IMR-90 (cell line): ENCODE data around the gene ZNF175. TPM values are rescaled to one million over a fixed set of nuclear protein-coding genes. Genes with fewer than 3 reads are reported as not detected.

Source experiments
- ATAC-seq: fragments of 200-7000 bp; cut with Tn5 transposase; 2 replicates; pipeline ENCODE4 v1.9.1; 2020; ENCODE audit warnings: low read depth, mild to moderate bottlenecking, moderate library complexity
- Bru-seq: library from RNA; stranded (reverse); fragments of 400-500 nt; gene quantifications from one replicate; lab custom pipeline; 2021; lab: Mats Ljungman, UMichigan
- BruChase-seq, 2 experiments: library from RNA; stranded (reverse); fragments of 400-500 nt; gene quantifications; one replicate each; lab custom pipeline; 2021; lab: Mats Ljungman, UMichigan
- BruUV-seq: library from RNA; stranded (reverse); fragments of 400-500 nt; replicated peaks from 2 replicates; lab custom pipeline; 2021; lab: Mats Ljungman, UMichigan
- CTCF ChIA-PET: fragments of 300-600 bp; formaldehyde crosslinking; extraction: SDS; loops from one replicate; lab custom pipeline; 2021; ENCODE audit warnings: antibody characterized with exemption; lab: Yijun Ruan, JAX
- POLR2A ChIA-PET: fragments of 300-600 bp; sonication (Branson Sonifier 250); formaldehyde crosslinking; loops from one replicate; lab custom pipeline; 2022; ENCODE audit warnings: antibody characterized with exemption; ENCODE audit not compliant: unreplicated experiment; lab: Charles Lee
- DNase-seq: peaks from one replicate; pipeline ENCODE4 v3.0.0; 2013
- H2AFZ ChIP-seq: replicated peaks from 2 replicates; pipeline ENCODE3; 2013; ENCODE audit warnings: low read length, mild to moderate bottlenecking; ENCODE audit not compliant: poor library complexity
- H2AK5ac ChIP-seq: 2 replicates; pipeline ENCODE4 v1.6.1; 2013; ENCODE audit warnings: low read depth, low read length, inconsistent platforms
- H2AK9ac ChIP-seq: replicated peaks from 2 replicates; pipeline ENCODE3; 2013; ENCODE audit warnings: mild to moderate bottlenecking, low read depth, low read length, moderate library complexity; ENCODE audit not compliant: poor library complexity
- H2BK120ac ChIP-seq: 2 replicates; pipeline ENCODE4 v1.6.1; 2013; ENCODE audit warnings: low read depth, low read length, inconsistent platforms
- H2BK15ac ChIP-seq: 3 replicates; pipeline ENCODE4 v1.6.1; 2013; ENCODE audit warnings: low read depth, low read length, inconsistent platforms
- H2BK20ac ChIP-seq: 2 replicates; pipeline ENCODE4 v1.6.1; 2013; ENCODE audit warnings: low read depth, mild to moderate bottlenecking, inconsistent platforms, low read length, moderate library complexity
- H2BK5ac ChIP-seq: 2 replicates; pipeline ENCODE4 v1.6.1; 2013; ENCODE audit warnings: mild to moderate bottlenecking, low read depth, low read length, inconsistent platforms; ENCODE audit not compliant: poor library complexity, severe bottlenecking
- H3K14ac ChIP-seq: replicated peaks from 2 replicates; pipeline ENCODE4 v1.6.1; 2013; ENCODE audit warnings: low read depth, low read length, inconsistent platforms
- H3K18ac ChIP-seq: 2 replicates; pipeline ENCODE4 v1.6.1; 2013; ENCODE audit warnings: low read depth, low read length, control low read depth
- H3K23ac ChIP-seq: 2 replicates; pipeline ENCODE4 v1.6.1; 2013; ENCODE audit warnings: low read depth, low read length, inconsistent platforms
- H3K27ac ChIP-seq: 2 replicates; pipeline ENCODE4 v1.5.1; 2013; ENCODE audit warnings: mild to moderate bottlenecking, control low read depth, low read length; ENCODE audit not compliant: insufficient read depth
- H3K27me3 ChIP-seq: 2 replicates; pipeline ENCODE4 v1.6.1; 2013; ENCODE audit warnings: low read length; ENCODE audit not compliant: control insufficient read depth, insufficient read depth
- H3K36me3 ChIP-seq: 2 replicates; pipeline ENCODE4 v1.6.1; 2013; ENCODE audit warnings: low read length, mixed read lengths; ENCODE audit not compliant: control insufficient read depth, insufficient read depth
- H3K4ac ChIP-seq: 2 replicates; pipeline ENCODE4 v1.6.1; 2013; ENCODE audit warnings: low read depth, low read length, inconsistent platforms
- H3K4me1 ChIP-seq: 2 replicates; pipeline ENCODE4 v1.6.1; 2013; ENCODE audit warnings: low read length, mixed read lengths; ENCODE audit not compliant: control insufficient read depth, insufficient read depth
- H3K4me2 ChIP-seq: 2 replicates; pipeline ENCODE4 v1.6.1; 2013; ENCODE audit warnings: low read depth, mild to moderate bottlenecking, control low read depth, low read length, moderate library complexity
- H3K4me3 ChIP-seq: 2 replicates; pipeline ENCODE4 v1.5.1; 2013; ENCODE audit warnings: low read depth, mild to moderate bottlenecking, control low read depth, low read length, moderate library complexity; ENCODE audit not compliant: insufficient read depth
- H3K56ac ChIP-seq: 2 replicates; pipeline ENCODE4 v1.6.1; 2013; ENCODE audit warnings: low read length, inconsistent platforms; ENCODE audit not compliant: insufficient read depth; ENCODE audit errors: extremely low read depth
- H3K79me1 ChIP-seq, 2 experiments: 2 replicates each; pipeline ENCODE4 v1.6.1; 2013; ENCODE audit warnings: low read length in 2 of 2, inconsistent platforms in 1 of 2, low read depth in 1 of 2
- H3K9ac ChIP-seq: 2 replicates; pipeline ENCODE4 v1.6.1; 2013; ENCODE audit warnings: low read depth, low read length, control low read depth
- H3K9me1 ChIP-seq: 2 replicates; pipeline ENCODE4 v1.6.1; 2013; ENCODE audit warnings: low read length, inconsistent platforms; ENCODE audit not compliant: insufficient read depth
- H3K9me3 ChIP-seq: 2 replicates; pipeline ENCODE4 v1.6.1; 2013; ENCODE audit warnings: low read length; ENCODE audit not compliant: control insufficient read depth, insufficient read depth
- H4K20me1 ChIP-seq: 2 replicates; pipeline ENCODE4 v1.6.1; 2013; ENCODE audit warnings: low read length, inconsistent platforms; ENCODE audit not compliant: insufficient read depth
- H4K5ac ChIP-seq: 2 replicates; pipeline ENCODE4 v1.6.1; 2013; ENCODE audit warnings: mild to moderate bottlenecking, low read depth, low read length, control low read depth
- H4K8ac ChIP-seq, 2 experiments: 2 replicates each; pipeline ENCODE4 v1.6.1; 2013; ENCODE audit warnings: low read depth in 2 of 2, low read length in 2 of 2, control low read depth in 1 of 2, inconsistent platforms in 1 of 2
- H4K91ac ChIP-seq: 2 replicates; pipeline ENCODE4 v1.6.1; 2013; ENCODE audit warnings: low read depth, low read length, inconsistent platforms; ENCODE audit not compliant: insufficient read depth
- BHLHE40 ChIP-seq: fragments of 150-350 bp; IDR thresholded peaks from 2 replicates; pipeline ENCODE4 v1.6.1; 2016; ENCODE audit warnings: mild to moderate bottlenecking, low read depth, low read length
- MAZ ChIP-seq: IDR thresholded peaks from 2 replicates; pipeline ENCODE4 v1.6.1; 2012; ENCODE audit warnings: low read depth, mild to moderate bottlenecking, low read length, improper control_type of control experiment, moderate library complexity, borderline replicate concordance
- MXI1 ChIP-seq: IDR thresholded peaks from 2 replicates; pipeline ENCODE4 v1.6.1; 2012; ENCODE audit warnings: low read depth, mild to moderate bottlenecking, low read length, moderate library complexity, borderline replicate concordance
- POLR2A ChIP-seq: IDR thresholded peaks from 2 replicates; pipeline ENCODE4 v1.6.1; 2012; ENCODE audit warnings: mild to moderate bottlenecking, low read depth, low read length
- WGBS, 2 experiments: methylation state at CpG; one replicate each; pipeline versions ENCODE4 v1.1.5 to v1.1.7; 2013; ENCODE audit warnings: missing lambda C conversion rate in 2 of 2; ENCODE audit not compliant: insufficient read length in 1 of 2; ENCODE audit errors: extremely low coverage in 2 of 2; 5-methylcytosine and 5-hydroxymethylcytosine counted together
- dilution Hi-C: fragments of 300-500 bp; cut with HindIII; formaldehyde crosslinking; loops from one replicate; pipeline ENCODE4 v1.14.3; 2018; ENCODE audit warnings: low sequenced_read_pairs; ENCODE audit not compliant: unreplicated experiment
- in situ Hi-C: fragments of 300-500 bp; cut with MboI; formaldehyde crosslinking; loops from 3 replicates; pipeline ENCODE4 v1.14.3; 2019; ENCODE audit warnings: low sequenced_read_pairs, inconsistent platforms, mixed read lengths
- intact Hi-C: fragments of 100-400 bp; cut with micrococcal nuclease; formaldehyde crosslinking; loops from 2 replicates; pipeline ENCODE4 v1.10.0; 2022
- long read RNA-seq: library from polyadenylated mRNA; unstranded; transcript quantifications from one replicate; pipeline ENCODE4 v2.0.0, GENCODE V29; 2021; ENCODE audit not compliant: unreplicated experiment
- polyA plus RNA-seq, 3 experiments: library from polyadenylated mRNA; depleted of rRNA; stranded (reverse); fragments of >200 nt; gene quantifications; 2 replicates each; pipeline ENCODE4 v1.2.3, GENCODE V29; 2012; ENCODE audit warnings: low replicate concordance in 1 of 3
- total RNA-seq: library from RNA; depleted of rRNA; stranded (reverse); fragments of >200 nt; gene quantifications from 2 replicates; pipeline ENCODE4 v1.2.3, GENCODE V29; 2012; rRNA removed
- TF ChIP-seq, protein P1 (sequence below): fragments of 150-350 bp; IDR thresholded peaks from 2 replicates; pipeline ENCODE4 v1.6.1; 2016; ENCODE audit warnings: low read depth, mild to moderate bottlenecking, low read length, moderate library complexity, borderline replicate concordance

Gene ZNF175
- total RNA-seq = 6.4 and 8.4 TPM in 2 replicates
- 3.3 and 3.6 TPM in 2 replicates for polyA plus RNA-seq (2012; rRNA removed)
- 0.65 and 0.84 TPM in 2 replicates for polyA plus RNA-seq (2012; cell fraction: cytosol; rRNA removed)
- 4.6 and 15.9 TPM in 2 replicates for polyA plus RNA-seq (2012; cell fraction: nucleus; rRNA removed; ENCODE audit: low replicate concordance)
- percentile 73 among the genes with signal in this experiment for Bru-seq, nascent RNA
- percentile 64 among the genes with signal in this experiment for BruChase-seq, experiment 1, labeled RNA remaining after a 6-hour chase
- BruChase-seq, experiment 2, labeled RNA remaining after a 2-hour chase = percentile 72 among the genes with signal in this experiment
- long read RNA-seq, full-length matches to known transcripts = 1 of 7 reads
- long read RNA-seq, partial matches to known transcripts = 1 of 7 reads
- long read RNA-seq, other reads (novel, unspliced or antisense) = 5 of 7 reads

DNA sequence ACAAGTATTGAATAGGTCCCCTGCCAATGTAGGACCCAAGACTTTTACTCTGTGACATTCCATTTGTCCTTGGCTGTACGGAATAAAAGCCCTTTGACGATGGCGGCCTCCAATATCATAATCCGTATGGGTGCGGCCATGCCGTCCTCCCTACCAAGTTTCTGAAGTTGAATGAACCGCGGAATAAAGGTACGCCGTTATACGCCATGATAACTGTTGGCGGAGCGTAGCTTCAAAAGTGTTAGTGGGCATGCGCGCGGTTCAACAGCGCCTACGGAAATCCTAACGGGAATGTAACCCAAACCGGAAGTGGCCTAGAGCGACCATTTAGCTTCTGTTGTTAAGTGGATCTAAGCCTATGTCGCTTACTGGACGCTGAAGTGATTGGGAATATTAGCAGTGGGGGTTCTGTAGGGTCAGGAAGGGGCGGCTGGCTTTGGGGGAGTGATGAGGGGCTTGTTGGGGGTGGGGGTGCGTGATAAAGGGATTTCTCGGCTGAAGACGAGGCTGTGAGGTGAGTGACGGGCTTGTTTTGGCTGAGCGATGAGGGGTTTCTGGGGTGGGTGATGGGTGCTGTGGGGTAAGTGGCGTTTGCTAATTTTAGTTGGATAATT lies at the start of gene ZNF175:
Gene ZNF175, plus strand, starts transcription at position 322 of the 614 bp plus-strand sequence. CDS start 2,047 bp downstream, outside the sequence.
- Histone ChIP-seq H3K4me3 (peak within 1 kb of the TSS; percentile 74), H3K23ac (peak within 1 kb of the TSS; percentile 70), H3K4ac (peak within 1 kb of the TSS; percentile 65), H2BK15ac (peak within 1 kb of the TSS; percentile 53; the same call in 1 of the 3 replicates), H2AK5ac (peak within 1 kb of the TSS; percentile 97), H3K56ac (peak within 1 kb of the TSS; percentile 55; the same call in 1 of the 2 replicates), H3K4me2 (peak within 1 kb of the TSS; percentile 97), H2BK20ac (peak within 1 kb of the TSS; percentile 72; the same call in 1 of the 2 replicates), H2AFZ (peak within 1 kb of the TSS; percentile 84), H4K5ac (peak within 1 kb of the TSS; percentile 19; the same call in 1 of the 2 replicates), H3K18ac (peak within 1 kb of the TSS; percentile 14; the same call in 1 of the 2 replicates), H3K9me1 (0 out of 2 replicates have a peak, but pooled peaks cover 7% of the 10 kb centered on the region), H2BK120ac (peak within 1 kb of the TSS; percentile 78; the same call in 1 of the 2 replicates), H2AK9ac (peak within 1 kb of the TSS; percentile 94), H3K27me3 (no peaks in the 10 kb centered on the region), H3K36me3 (peaks cover 6% of the 10 kb centered on the region; the same call in 1 of the 2 replicates), H3K9ac (peak within 1 kb of the TSS; percentile 85), H4K20me1 (peaks cover 7% of the 10 kb centered on the region), H3K9me3 (no peaks in the 10 kb centered on the region), H3K27ac (peak within 1 kb of the TSS; percentile 78), H3K79me1 (peaks cover 0 to 23% of the 10 kb centered on the region in 2 experiments; a peak in 2 of 4 replicates), H3K4me1 (peaks cover 12% of the 10 kb centered on the region), H2BK5ac (peak within 1 kb of the TSS; percentile 56), H4K91ac (peak within 1 kb of the TSS; percentile 14; the same call in 1 of the 2 replicates), H3K14ac (peak within 1 kb of the TSS; percentile 56), H4K8ac (peak within 1 kb of the TSS; percentile 23 to 78; a peak in 3 of 4 replicates)
- intact Hi-C loops (loop anchor here (1.0 kb wide), 1 partner anchor 23 kb away; no protein-coding TSS in a partner anchor), dilution Hi-C loops (no loop called here), in situ Hi-C loops (no loop called here)
- 0% methylated on average over 9 of the region's 30 CpGs; no CpG with 5 or more reads in 1 of the 2 experiments for WGBS, 2 experiments
- DNase-seq (peak; percentile 96), ATAC-seq (peak; percentile 94)
- peak; percentile 75 for TF ChIP-seq POLR2A
- no peak for TF ChIP-seq BHLHE40
- peak; percentile 83; the same call in 1 of the 2 replicates for TF ChIP-seq MXI1
- TF ChIP-seq, protein P1, sequence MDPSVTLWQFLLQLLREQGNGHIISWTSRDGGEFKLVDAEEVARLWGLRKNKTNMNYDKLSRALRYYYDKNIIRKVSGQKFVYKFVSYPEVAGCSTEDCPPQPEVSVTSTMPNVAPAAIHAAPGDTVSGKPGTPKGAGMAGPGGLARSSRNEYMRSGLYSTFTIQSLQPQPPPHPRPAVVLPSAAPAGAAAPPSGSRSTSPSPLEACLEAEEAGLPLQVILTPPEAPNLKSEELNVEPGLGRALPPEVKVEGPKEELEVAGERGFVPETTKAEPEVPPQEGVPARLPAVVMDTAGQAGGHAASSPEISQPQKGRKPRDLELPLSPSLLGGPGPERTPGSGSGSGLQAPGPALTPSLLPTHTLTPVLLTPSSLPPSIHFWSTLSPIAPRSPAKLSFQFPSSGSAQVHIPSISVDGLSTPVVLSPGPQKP = no peak; the same call in 1 of the 2 replicates
- TF ChIP-seq MAZ = 0 out of 2 replicates have a peak, but pooled peaks have one; percentile 7
- ChIA-PET CTCF (no interaction called here), POLR2A (interaction anchor here (0.7 kb wide), 1 partner anchor 23 kb away, joined by 6 read pairs; no protein-coding TSS in a partner anchor)
- no TSS peak for BruUV-seq
